GM21447 (cell line): ENCODE measurements around the gene SMIM5.

Experiments
- ATAC-seq: cut with Tn5 transposase; IDR thresholded peaks from one replicate; pipeline ENCODE4 v1.9.1; 2021; ENCODE audit not compliant: unreplicated experiment

Gene SMIM5

DNA sequence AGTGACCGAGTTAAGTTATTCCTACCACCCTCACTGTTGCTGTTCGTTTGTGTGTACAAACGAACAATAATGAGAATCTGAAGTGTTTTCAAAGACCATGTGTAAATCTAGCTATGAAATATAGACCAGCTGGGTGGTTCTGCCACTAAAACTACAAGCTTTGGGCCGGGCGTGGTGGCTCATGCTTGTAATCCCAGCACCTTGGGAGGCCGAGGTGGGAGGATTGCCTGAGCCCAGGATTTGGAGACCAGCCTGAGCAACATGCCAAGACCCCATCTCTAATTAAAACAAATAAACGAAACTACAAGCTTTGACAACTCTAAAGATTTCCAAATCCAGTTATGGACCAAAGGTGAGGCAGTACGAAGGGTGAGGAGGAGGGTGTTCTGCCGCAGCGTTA is 32.7 kb downstream of the SMIM5 start:
- no peak for ATAC-seq

DNA sequence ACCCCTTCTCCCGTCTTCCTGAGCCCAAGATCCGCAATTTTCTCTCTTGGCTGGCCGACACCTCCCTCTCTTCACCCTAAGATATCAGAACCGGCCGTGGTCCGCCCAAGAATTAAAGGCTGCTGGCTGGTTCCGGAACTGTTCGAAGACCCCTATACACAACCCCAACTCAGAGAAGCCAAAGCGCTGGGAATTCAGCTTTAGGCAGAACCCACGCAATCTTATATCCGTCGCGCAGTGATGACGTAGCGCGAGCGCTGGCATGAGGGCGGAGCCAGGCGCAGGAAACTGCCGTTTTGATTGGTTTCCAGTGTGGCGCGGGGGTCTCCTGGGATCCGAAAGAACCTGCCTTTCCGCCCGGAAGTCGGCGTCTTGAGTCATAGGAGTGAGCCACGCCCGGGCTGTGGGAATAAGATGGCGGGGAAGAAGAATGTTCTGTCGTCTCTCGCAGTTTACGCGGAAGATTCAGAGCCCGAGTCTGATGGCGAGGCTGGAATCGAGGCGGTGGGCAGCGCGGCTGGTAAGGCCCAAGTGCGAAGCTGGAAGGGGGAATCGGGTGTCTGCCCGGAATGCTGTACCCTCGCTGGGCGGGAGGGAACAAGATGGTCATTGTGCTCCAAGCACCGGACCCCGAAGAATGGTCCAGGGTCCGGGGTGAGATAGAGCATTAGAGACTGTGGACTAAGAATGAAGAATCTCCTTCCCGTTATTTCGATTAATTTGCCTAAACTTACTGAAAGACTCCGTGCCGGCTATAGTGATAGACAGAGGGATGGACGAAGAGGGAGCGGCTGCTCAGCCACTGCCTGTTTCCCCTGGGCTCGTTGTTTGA is 33.9 kb downstream of the SMIM5 start, which contains the start of the genes RECQL5 and SAP30BP:
TSS of gene RECQL5 (minus strand) at position 196 of the 832 bp plus-strand sequence. CDS start 597 bp downstream, outside the sequence.
TSS of gene SAP30BP (plus strand) at position 380 of the 832 bp plus-strand sequence. CDS start at position 415, 35 bp downstream.
- peak; percentile 66 for ATAC-seq

DNA sequence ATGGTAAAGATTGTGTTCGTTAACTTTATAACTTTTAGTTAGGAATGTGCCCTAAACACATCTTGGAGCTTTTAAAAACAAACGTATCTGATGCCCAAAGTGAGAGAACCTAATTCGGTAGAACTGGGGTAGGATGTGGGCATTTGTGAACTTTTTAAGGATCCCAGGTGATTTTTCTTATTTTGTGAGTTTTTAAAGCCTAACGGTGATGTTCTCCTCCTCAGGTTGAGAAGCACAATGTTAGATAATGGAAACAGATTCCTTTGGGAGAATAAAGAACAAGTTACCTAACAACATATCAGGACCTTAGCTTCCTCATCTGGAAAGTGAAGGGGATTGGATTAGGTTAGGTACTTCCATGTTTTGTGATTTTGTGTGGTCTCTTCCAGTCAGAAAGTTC is 34.6 kb downstream of the SMIM5 start:
- no peak for ATAC-seq

DNA sequence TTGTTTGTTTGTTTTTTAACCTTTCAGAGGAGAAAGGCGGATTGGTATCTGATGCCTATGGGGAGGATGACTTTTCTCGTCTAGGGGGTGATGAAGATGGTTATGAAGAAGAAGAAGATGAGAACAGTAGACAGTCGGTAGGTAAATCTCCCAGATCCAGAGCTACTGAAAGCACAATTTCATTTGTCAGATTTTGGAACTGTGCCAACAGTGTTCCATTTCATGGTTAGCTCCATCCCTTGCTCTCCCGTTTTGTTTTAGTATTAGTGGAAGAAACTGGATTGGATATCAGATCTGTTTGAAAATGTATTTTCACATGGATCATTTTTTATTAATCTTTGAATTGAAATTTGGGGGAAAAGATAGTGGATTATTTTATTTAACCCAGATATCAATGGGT is 35.3 kb downstream of the SMIM5 start:
- no peak for ATAC-seq

DNA sequence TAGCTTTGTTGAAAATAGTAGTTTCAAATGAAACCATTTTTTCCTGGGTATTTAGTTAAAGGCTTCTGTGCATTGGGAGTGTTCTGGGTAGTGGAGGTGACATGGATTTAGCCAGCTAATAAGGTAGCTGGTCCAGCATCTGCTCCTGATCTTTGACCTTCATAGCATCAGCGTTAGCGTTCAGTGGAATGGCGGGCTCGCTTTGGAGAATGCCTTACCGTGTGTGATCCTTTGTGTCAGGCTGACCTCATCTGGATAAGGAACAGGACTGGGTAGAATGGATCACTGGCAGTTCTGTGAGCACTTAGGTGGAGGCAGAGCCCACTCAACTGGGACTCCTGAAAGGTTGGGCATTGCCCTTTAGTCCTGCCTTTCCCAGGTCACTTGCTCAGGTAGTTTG is 37.6 kb downstream of the SMIM5 start:
- ATAC-seq, result no peak

- ATAC-seq, result no peak
Measured at GRCh38 chr17:75672011-75672410, 38.8 kb downstream of the SMIM5 start.

GRCh38 chr17:75673487-75673886 is 40.3 kb downstream of the SMIM5 start:
- ATAC-seq, result no peak

DNA sequence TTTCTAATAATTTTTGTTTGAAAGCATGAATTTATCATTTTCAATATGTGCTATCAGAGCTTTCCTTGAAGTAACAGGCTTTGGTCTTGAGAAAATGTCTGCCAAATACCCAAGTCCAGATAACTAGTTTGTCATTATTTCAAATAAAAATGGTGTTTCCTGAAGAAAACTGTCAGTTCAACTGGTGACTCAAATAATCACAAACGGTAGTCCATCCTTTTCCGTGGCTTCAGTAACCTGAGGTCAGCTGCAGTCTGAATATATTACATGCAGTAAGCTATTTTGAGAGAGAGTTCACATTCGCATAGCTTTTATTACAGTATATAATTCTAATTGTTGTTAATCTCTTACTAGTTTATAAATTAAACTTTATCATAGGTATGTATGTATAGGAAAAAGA is 43.2 kb downstream of the SMIM5 start:
- no peak for ATAC-seq

DNA sequence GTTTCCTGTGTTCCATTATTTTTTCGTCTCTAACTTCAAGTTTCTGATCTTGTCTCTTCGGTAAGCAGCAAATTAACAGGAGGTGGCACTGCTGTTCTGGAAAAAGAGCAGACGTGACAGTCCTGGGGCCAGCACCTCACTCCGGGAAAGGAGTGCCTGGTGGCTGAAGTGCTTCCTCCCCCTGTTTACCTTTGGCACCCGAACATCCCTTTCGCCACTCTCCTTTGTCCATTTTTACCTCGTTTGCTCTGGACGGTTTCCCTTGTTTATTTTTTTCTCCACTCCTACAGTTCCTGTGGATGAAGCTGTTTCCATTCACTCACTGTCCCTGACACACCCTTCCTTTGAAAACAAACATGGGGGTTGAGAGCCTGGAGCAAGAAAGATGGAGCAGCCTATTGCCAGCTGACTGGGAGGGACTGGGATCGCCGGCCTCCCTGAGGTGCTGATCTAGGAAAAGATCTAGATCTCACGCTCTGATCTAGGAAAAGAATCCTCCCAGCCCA is 46.5 kb downstream of the SMIM5 start:
- no peak for ATAC-seq

- no peak for ATAC-seq
Measured at GRCh38 chr17:75680431-75680830, 47.2 kb downstream of the SMIM5 start.

- ATAC-seq, result no peak
Measured at GRCh38 chr17:75681289-75681688, 48.1 kb downstream of the SMIM5 start.

DNA sequence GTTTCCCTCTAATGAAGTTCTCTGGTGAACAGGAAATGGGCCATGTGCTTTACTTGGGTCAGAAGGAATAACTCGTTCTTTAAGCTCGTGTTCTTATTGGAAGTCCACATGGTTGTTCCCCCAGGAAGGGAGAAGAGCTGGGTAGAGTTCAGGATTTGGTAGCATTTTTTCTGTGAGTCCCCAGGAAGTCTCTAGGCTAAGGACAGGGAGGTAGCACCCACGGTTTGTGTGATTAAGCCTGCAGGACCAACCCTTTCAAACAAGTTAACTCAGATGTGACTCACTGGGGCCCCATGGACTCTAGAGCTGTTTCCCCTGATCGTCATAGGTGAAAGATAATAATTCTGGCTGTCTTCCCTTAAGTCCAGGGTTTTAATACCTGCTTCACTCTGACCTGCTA is 50.3 kb downstream of the SMIM5 start:
- no peak for ATAC-seq

GRCh38 chr17:75684249-75684648 is 51.0 kb downstream of the SMIM5 start:
- no peak for ATAC-seq

GRCh38 chr17:75684924-75685323 is 51.7 kb downstream of the SMIM5 start:
- no peak for ATAC-seq

GRCh38 chr17:75685499-75685898 is 52.3 kb downstream of the SMIM5 start:
- no peak for ATAC-seq

GRCh38 chr17:75688209-75688825 is 55.1 kb downstream of the SMIM5 start:
- ATAC-seq, result no peak

DNA sequence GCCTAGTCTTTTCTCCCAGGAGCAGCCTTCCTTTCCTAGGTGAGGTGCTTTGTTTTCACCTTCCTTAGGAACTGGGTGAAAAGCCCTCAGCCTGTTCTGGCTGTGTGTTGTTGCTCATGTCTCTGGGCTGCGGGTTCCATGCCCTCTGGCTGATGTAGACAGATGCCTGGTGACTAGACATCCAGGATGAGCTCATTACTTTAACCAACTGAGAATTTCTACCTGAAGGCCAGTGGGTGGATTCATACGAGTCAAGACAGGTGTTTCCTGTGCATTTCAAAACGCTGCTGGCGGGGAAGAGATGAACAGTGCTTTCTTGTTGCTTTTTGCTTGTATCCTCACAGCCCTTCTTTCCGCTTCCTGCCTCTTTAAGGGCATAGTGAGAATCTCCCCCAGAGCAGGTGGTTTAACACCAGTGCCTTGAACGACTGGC is 56.2 kb downstream of the SMIM5 start:
- ATAC-seq, result peak; percentile 55
